CD14-positive monocyte (primary cell): Measurements from ENCODE around the gene PCDH7. TPM values are rescaled to one million over a fixed set of nuclear protein-coding genes. Genes with fewer than 3 reads are reported as not detected.

Source experiments
- DNase-seq, 3 donors: peaks; one replicate each; pipeline ENCODE4 v3.0.0-alpha.2; 2011 to 2022
- H2AFZ ChIP-seq: 2 replicates; pipeline ENCODE4 v1.6.0; 2012; ENCODE audit warnings: mild to moderate bottlenecking, low read depth, low read length, inconsistent platforms; ENCODE audit not compliant: insufficient read depth, poor library complexity, severe bottlenecking
- H3K27ac ChIP-seq, 2 donors: 1 replicate in 1 of 2; 2 replicates in 1 of 2; pipeline ENCODE4 v1.5.1; 2012 to 2013; ENCODE audit warnings: low read length in 2 of 2, control low read depth in 1 of 2, inconsistent platforms in 1 of 2, low read depth in 1 of 2, mild to moderate bottlenecking in 1 of 2
- H3K27me3 ChIP-seq, 2 donors: one replicate each; pipeline versions ENCODE4 v1.6.0 to v1.6.1; 2011 to 2013; ENCODE audit warnings: low read length in 2 of 2; ENCODE audit not compliant: control insufficient read depth in 2 of 2, insufficient read depth in 2 of 2
- H3K36me3 ChIP-seq, 2 donors: replicated peaks in 1 of 2; 1 replicate in 1 of 2; 2 replicates in 1 of 2; pipeline versions ENCODE4 v1.5.1 to v1.6.1; 2012 to 2013; ENCODE audit warnings: low read length in 2 of 2, control low read depth in 1 of 2, inconsistent platforms in 1 of 2, mild to moderate bottlenecking in 1 of 2; ENCODE audit not compliant: insufficient read depth in 2 of 2, control insufficient read depth in 1 of 2
- H3K4me1 ChIP-seq, 2 donors: 1 replicate in 1 of 2; 2 replicates in 1 of 2; pipeline versions ENCODE4 v1.5.1 to v1.6.1; 2012 to 2013; ENCODE audit warnings: low read length in 2 of 2, control low read depth in 1 of 2, inconsistent platforms in 1 of 2, mild to moderate bottlenecking in 1 of 2, moderate library complexity in 1 of 2; ENCODE audit not compliant: insufficient read depth in 2 of 2, control insufficient read depth in 1 of 2
- H3K4me2 ChIP-seq: replicated peaks from 2 replicates; pipeline ENCODE3; 2012; ENCODE audit warnings: low read length, moderate library complexity, mild to moderate bottlenecking; ENCODE audit not compliant: poor library complexity, severe bottlenecking; ENCODE audit errors: extremely low read depth
- H3K4me3 ChIP-seq, 3 experiments: fragments of 200-600 bp in 1 of 3; sonication (generic) in 1 of 3; replicated peaks in 1 of 3; 1 replicate in 2 of 3; 2 replicates in 1 of 3; pipeline ENCODE4 v1.5.1; 2011 to 2013; ENCODE audit warnings: low read length in 3 of 3, mild to moderate bottlenecking in 3 of 3, control low read depth in 2 of 3, low read depth in 2 of 3, inconsistent platforms in 1 of 3, moderate library complexity in 1 of 3
- H3K79me2 ChIP-seq: 2 replicates; pipeline ENCODE4 v1.6.0; 2012; ENCODE audit warnings: mild to moderate bottlenecking, control low read depth, inconsistent platforms, low read length, moderate library complexity; ENCODE audit not compliant: insufficient read depth
- H3K9ac ChIP-seq: 2 replicates; pipeline ENCODE4 v1.6.0; 2017; ENCODE audit warnings: low read length, mild to moderate bottlenecking; ENCODE audit not compliant: insufficient read depth, poor library complexity, severe bottlenecking
- H3K9me3 ChIP-seq, 2 donors: replicated peaks in 1 of 2; 1 replicate in 1 of 2; 2 replicates in 1 of 2; pipeline versions ENCODE4 v1.5.1 to v1.6.1; 2012 to 2013; ENCODE audit warnings: low read length in 2 of 2, control low read depth in 1 of 2; ENCODE audit not compliant: control insufficient read depth in 1 of 2, insufficient read depth in 1 of 2
- H4K20me1 ChIP-seq: 2 replicates; pipeline ENCODE4 v1.6.0; 2012; ENCODE audit warnings: mild to moderate bottlenecking, low read length, control low read depth, moderate library complexity; ENCODE audit not compliant: insufficient read depth
- H3K27ac Mint-ChIP-seq, 7 donors: one replicate each; pipeline ENCODE4 v1.8.0; 2020; ENCODE audit warnings: mild to moderate bottlenecking in 7 of 7, mixed read lengths in 7 of 7, moderate library complexity in 6 of 7, inconsistent platforms in 2 of 7
- H3K27me3 Mint-ChIP-seq, 3 donors: one replicate each; pipeline ENCODE4 v1.8.0; 2021 to 2022; ENCODE audit warnings: low read depth in 3 of 3, mild to moderate bottlenecking in 3 of 3, mixed read lengths in 3 of 3, moderate library complexity in 3 of 3, inconsistent platforms in 1 of 3
- H3K36me3 Mint-ChIP-seq, 2 donors: one replicate each; pipeline ENCODE4 v1.8.0; 2020; ENCODE audit warnings: mixed read lengths in 2 of 2, inconsistent platforms in 1 of 2, mild to moderate bottlenecking in 1 of 2
- H3K4me1 Mint-ChIP-seq: one replicate; pipeline ENCODE4 v1.8.0; 2020; ENCODE audit warnings: mild to moderate bottlenecking, mixed read lengths
- H3K4me3 Mint-ChIP-seq, 2 donors: one replicate each; pipeline ENCODE4 v1.8.0; 2020; ENCODE audit warnings: mild to moderate bottlenecking in 2 of 2, mixed read lengths in 2 of 2, moderate library complexity in 1 of 2
- H3K9me3 Mint-ChIP-seq, 7 donors: one replicate each; pipeline ENCODE4 v1.8.0; 2020 to 2022; ENCODE audit warnings: mixed read lengths in 7 of 7, mild to moderate bottlenecking in 6 of 7, moderate library complexity in 6 of 7, inconsistent platforms in 2 of 7
- CTCF ChIP-seq: fragments of 200-600 bp; IDR thresholded peaks from one replicate; pipeline ENCODE4 v1.8.0; 2022; ENCODE audit warnings: antibody characterized with exemption, mild to moderate bottlenecking
- WGBS: methylation state at CpG from one replicate; pipeline ENCODE4 v1.1.5; 2013; ENCODE audit warnings: missing lambda C conversion rate; ENCODE audit not compliant: insufficient coverage; 5-methylcytosine and 5-hydroxymethylcytosine counted together
- intact Hi-C, 2 donors: fragments of 100-400 bp; cut with micrococcal nuclease; formaldehyde crosslinking; loops; one replicate each; pipeline versions ENCODE4 v1.15.0 to v1.15.1; 2023
- polyA plus RNA-seq, 3 donors: library from polyadenylated mRNA; depleted of rRNA in 1 of 3; unstranded in 2 of 3; stranded (reverse) in 1 of 3; fragments of 300-500 nt in 2 of 3; fragments of >200 nt in 1 of 3; fragmentation: Illumina TruSeq in 2 of 3; gene quantifications; 1 replicate in 2 of 3; 2 replicates in 1 of 3; pipeline ENCODE4 v1.2.3, GENCODE V29; 2012 to 2021

PCDH7 gene
- polyA plus RNA-seq, 3 donors = not detected

GRCh38 chr4:30721185-30722091 lies 1.3 kb downstream of the PCDH7 start:
- H3K27me3 Mint-ChIP-seq = peaks cover 75 to 79% (median 79%) of the 10 kb centered on the region in 3 donors
- H3K9me3 Mint-ChIP-seq = peaks cover 0 to 38% (median 16%) of the 10 kb centered on the region in 7 donors
- WGBS = 1% methylated on average over 85 of the region's 95 CpGs
- Histone ChIP-seq H3K27me3 (peaks cover 63 to 91% of the 10 kb centered on the region in 2 donors), H3K9ac (no peak overlapping the region), H2AFZ (no peak overlapping the region), H3K4me1 (peaks cover 4 to 11% of the 10 kb centered on the region in 2 donors), H3K27ac (no peak overlapping the region), H3K4me3 (no peak overlapping the region), H3K9me3 (peaks cover 7 to 39% of the 10 kb centered on the region in 2 donors), H3K79me2 (no peaks in the 10 kb centered on the region), H3K36me3 (no peaks in the 10 kb centered on the region), H3K4me2 (peak overlapping the region; percentile 15), H4K20me1 (no peaks in the 10 kb centered on the region)
- intact Hi-C loops = no loop called here
- TF ChIP-seq CTCF = no peak
- peak overlapping the region in 1 of 2 donors; percentile 89 for H3K4me3 Mint-ChIP-seq
- peaks cover 23% of the 10 kb centered on the region for H3K4me1 Mint-ChIP-seq
- DNase-seq = no peak
- H3K27ac Mint-ChIP-seq = no peak overlapping the region
- H3K36me3 Mint-ChIP-seq = peaks cover 2 to 3% of the 10 kb centered on the region in 2 donors

GRCh38 chr4:30722092-30722358 lies 1.9 kb downstream of the PCDH7 start:
- Histone ChIP-seq H3K4me3 (no peak overlapping the region), H3K9me3 (peaks cover 7 to 39% of the 10 kb centered on the region in 2 donors), H3K9ac (no peak overlapping the region), H4K20me1 (no peaks in the 10 kb centered on the region), H3K27ac (no peak overlapping the region), H3K36me3 (no peaks in the 10 kb centered on the region), H3K4me1 (peaks cover 4 to 11% of the 10 kb centered on the region in 2 donors), H3K4me2 (no peak overlapping the region), H3K27me3 (peaks cover 59 to 88% of the 10 kb centered on the region in 2 donors), H2AFZ (no peak overlapping the region), H3K79me2 (no peaks in the 10 kb centered on the region)
- DNase-seq = no peak
- Mint-ChIP-seq H3K27me3 (peaks cover 69 to 73% (median 73%) of the 10 kb centered on the region in 3 donors), H3K9me3 (peaks cover 0 to 35% (median 16%) of the 10 kb centered on the region in 7 donors), H3K36me3 (peaks cover 2 to 3% of the 10 kb centered on the region in 2 donors), H3K27ac (no peak overlapping the region), H3K4me3 (peak overlapping the region in 1 of 2 donors; percentile 59), H3K4me1 (peaks cover 20% of the 10 kb centered on the region)
- WGBS = under 1% methylated on average over 39 of the region's 39 CpGs
- intact Hi-C loops = no loop called here
- no peak for TF ChIP-seq CTCF
